ENCODE measurements around the gene CADM4. TPM values are rescaled to one million over a fixed set of nuclear protein-coding genes. Genes with fewer than 3 reads are reported as not detected.

Gene CADM4
- total RNA-seq, 4 donors from 2014 or later, result 85.2 to 108 (median 102) TPM

- WGBS, 2 donors, result 14 to 15% methylated on average over 15 to 17 of the region's 17 CpGs
- Histone ChIP-seq H3K27ac (peak overlapping the region; percentile 71 to 92 (median 82)), H3K27me3 (peaks cover under 1 to 33% of the 10 kb centered on the region in 2 donors), H3K9me3 (no peaks in the 10 kb centered on the region), H3K4me1 (peaks cover 0 to 52% (median 4%) of the 10 kb centered on the region in 4 donors), H3K4me3 (peak overlapping the region; percentile 28 to 43 (median 32)), H3K36me3 (no peaks in the 10 kb centered on the region)
- TF ChIP-seq, protein P1, sequence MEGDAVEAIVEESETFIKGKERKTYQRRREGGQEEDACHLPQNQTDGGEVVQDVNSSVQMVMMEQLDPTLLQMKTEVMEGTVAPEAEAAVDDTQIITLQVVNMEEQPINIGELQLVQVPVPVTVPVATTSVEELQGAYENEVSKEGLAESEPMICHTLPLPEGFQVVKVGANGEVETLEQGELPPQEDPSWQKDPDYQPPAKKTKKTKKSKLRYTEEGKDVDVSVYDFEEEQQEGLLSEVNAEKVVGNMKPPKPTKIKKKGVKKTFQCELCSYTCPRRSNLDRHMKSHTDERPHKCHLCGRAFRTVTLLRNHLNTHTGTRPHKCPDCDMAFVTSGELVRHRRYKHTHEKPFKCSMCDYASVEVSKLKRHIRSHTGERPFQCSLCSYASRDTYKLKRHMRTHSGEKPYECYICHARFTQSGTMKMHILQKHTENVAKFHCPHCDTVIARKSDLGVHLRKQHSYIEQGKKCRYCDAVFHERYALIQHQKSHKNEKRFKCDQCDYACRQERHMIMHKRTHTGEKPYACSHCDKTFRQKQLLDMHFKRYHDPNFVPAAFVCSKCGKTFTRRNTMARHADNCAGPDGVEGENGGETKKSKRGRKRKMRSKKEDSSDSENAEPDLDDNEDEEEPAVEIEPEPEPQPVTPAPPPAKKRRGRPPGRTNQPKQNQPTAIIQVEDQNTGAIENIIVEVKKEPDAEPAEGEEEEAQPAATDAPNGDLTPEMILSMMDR (IDR thresholded peaks at IDR 0.05), result peak in 1 of 5 experiments; percentile 9
- TF ChIP-seq POLR2A (IDR thresholded peaks at IDR 0.05) (peak in 1 of 2 donors; percentile 6), EP300 (IDR thresholded peaks at IDR 0.05) (peak in 1 of 2 donors; percentile 30)
- no peak for DNase-seq (ENCODE audit: low spot score in 2 of 2)
Measured at GRCh38 chr19:43634872-43635560, 4.6 kb downstream of the CADM4 start.

DNA sequence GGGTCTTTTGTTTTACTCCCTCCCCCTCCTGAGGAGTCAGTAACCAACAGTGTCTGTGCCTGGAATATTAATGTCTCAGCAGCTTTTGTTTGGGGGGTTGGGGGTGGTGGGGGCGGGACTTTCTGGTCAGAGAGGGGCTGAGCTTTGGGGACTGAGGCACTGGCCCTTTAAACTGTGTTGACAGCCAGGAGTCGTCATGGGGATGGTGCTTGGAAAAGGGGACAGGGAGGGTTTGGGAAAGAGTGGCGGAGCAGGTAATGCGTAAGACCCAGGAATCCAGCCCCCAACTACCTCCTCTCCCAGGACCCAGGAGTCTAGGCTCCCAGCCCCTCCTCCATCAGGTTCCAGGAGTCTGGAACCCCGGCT is 5.2 kb downstream of the CADM4 start:
- no peaks in the 10 kb centered on the region for H3K9me3 ChIP-seq
- H3K4me3 ChIP-seq, result peak overlapping the region; percentile 28 to 43 (median 32)

GRCh38 chr19:43634068-43634467 is 5.6 kb downstream of the CADM4 start:
- H3K36me3 ChIP-seq, result no peaks in the 10 kb centered on the region
- 55 to 71% methylated on average over 5 of the region's 5 CpGs for WGBS, 2 donors
- no peaks in the 10 kb centered on the region for H3K9me3 ChIP-seq
- peak overlapping the region in 3 of 4 donors; percentile 73 to 92 (median 90) for H3K27ac ChIP-seq
- DNase-seq (ENCODE audit: low spot score in 2 of 2), result no peak
- H3K4me1 ChIP-seq, result peaks cover 0 to 47% (median 3%) of the 10 kb centered on the region in 4 donors
- peaks cover 0 to 29% of the 10 kb centered on the region in 2 donors for H3K27me3 ChIP-seq
- H3K4me3 ChIP-seq, result no peak overlapping the region
- TF ChIP-seq EP300 (IDR thresholded peaks at IDR 0.05) (no peak), POLR2A (IDR thresholded peaks at IDR 0.05) (no peak)
- TF ChIP-seq, protein P1 (IDR thresholded peaks at IDR 0.05), result no peak

More for the DNA sequence above, 5.2 kb downstream of the CADM4 start:
- TF ChIP-seq, protein P1 (IDR thresholded peaks at IDR 0.05), result no peak
- no peak for DNase-seq (ENCODE audit: low spot score in 2 of 2)
- Histone ChIP-seq H3K36me3 (no peaks in the 10 kb centered on the region), H3K4me1 (peaks cover 0 to 50% (median 3%) of the 10 kb centered on the region in 4 donors), H3K27ac (peak overlapping the region; percentile 71 to 92 (median 82)), H3K27me3 (peaks cover 0 to 31% of the 10 kb centered on the region in 2 donors)
- WGBS, 2 donors, result 22 to 59% methylated on average over 5 of the region's 5 CpGs

DNA sequence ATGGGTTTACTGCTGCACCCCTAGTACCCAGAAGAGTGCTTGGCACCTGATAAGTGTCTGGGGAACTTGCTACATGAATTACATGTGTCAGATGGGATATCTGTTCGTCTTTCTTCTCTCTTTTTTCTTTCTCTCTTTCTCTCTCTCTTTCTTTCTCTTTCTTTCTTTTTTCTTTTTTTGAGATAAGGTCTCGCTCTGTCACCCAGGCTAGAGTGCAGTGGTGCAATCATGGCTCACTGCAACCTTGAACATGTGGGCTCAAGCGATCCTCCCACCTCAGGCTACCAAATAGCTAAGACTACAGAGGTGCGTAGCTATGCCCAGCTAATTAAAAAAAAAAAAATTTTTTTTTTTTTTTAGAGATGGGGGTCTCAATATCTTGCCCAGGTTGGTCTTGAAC is 6.1 kb downstream of the CADM4 start:
- 80 to 81% methylated on average over 4 of the region's 4 CpGs for WGBS, 2 donors
- Histone ChIP-seq H3K27ac (peak overlapping the region in 2 of 4 donors; percentile 90 to 92), H3K4me3 (no peak overlapping the region), H3K27me3 (peaks cover 0 to 23% of the 10 kb centered on the region in 2 donors), H3K36me3 (no peaks in the 10 kb centered on the region), H3K9me3 (no peaks in the 10 kb centered on the region), H3K4me1 (peaks cover 0 to 44% (median 3%) of the 10 kb centered on the region in 4 donors)
- TF ChIP-seq EP300 (IDR thresholded peaks at IDR 0.05), result no peak
- no peak for TF ChIP-seq POLR2A (IDR thresholded peaks at IDR 0.05)
- TF ChIP-seq, protein P1 (IDR thresholded peaks at IDR 0.05), result no peak
- no peak for DNase-seq (ENCODE audit: low spot score in 2 of 2)

DNA sequence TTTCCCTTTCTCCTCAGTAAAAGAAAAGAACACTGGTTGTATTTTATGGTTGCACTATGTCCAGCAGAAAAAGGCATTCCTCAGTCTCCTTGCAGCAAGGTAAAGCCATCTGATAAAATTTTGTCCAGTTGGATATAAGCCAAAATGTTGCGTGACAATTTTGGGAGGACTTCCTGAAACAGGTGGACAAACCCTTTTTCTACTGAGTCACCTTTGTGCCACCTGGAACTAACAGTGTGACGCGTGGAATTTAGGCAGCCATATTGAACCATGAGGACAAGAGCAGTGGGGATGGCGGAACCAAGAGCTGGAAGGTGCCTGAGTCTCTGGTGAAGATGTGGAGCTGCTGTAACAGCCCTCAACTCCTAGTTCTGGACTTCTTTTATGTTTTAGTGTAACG is 8.2 kb downstream of the CADM4 start:
- Histone ChIP-seq H3K9me3 (no peaks in the 10 kb centered on the region), H3K4me3 (no peak overlapping the region), H3K27ac (no peak overlapping the region), H3K27me3 (peaks cover 0 to 14% of the 10 kb centered on the region in 2 donors), H3K36me3 (peaks cover 0 to 8% (median 0%) of the 10 kb centered on the region in 3 donors), H3K4me1 (peaks cover 0 to 34% (median 0%) of the 10 kb centered on the region in 4 donors)
- TF ChIP-seq EP300 (IDR thresholded peaks at IDR 0.05) (no peak), POLR2A (IDR thresholded peaks at IDR 0.05) (no peak)
- TF ChIP-seq, protein P1 (IDR thresholded peaks at IDR 0.05), result no peak
- WGBS, 2 donors, result 89 to 91% methylated on average over 5 of the region's 5 CpGs
- DNase-seq (ENCODE audit: low spot score in 2 of 2), result no peak

Measured in tibial nerve (tissue), 4 donors.